Parathyroid adenoma (tissue), 2 donors: ENCODE results near the gene MITD1.

Source experiments
- H2AFZ ChIP-seq: fragments of 300-600 bp; sonication (generic); one replicate; pipeline ENCODE4 v1.7.0; 2017; ENCODE audit warnings: antibody characterized with exemption, mild to moderate bottlenecking
- H3K27ac ChIP-seq: fragments of 300-600 bp; sonication (generic); one replicate; pipeline ENCODE4 v1.7.0; 2017
- H3K27me3 ChIP-seq: fragments of 300-600 bp; sonication (generic); one replicate; pipeline ENCODE4 v1.7.0; 2017; ENCODE audit warnings: low read length; ENCODE audit not compliant: control insufficient read depth, insufficient read depth
- H3K36me3 ChIP-seq: fragments of 300-600 bp; sonication (generic); one replicate; pipeline ENCODE4 v1.7.0; 2017; ENCODE audit warnings: low read length; ENCODE audit not compliant: control insufficient read depth, insufficient read depth
- H3K4me1 ChIP-seq: fragments of 300-600 bp; sonication (generic); one replicate; pipeline ENCODE4 v1.7.0; 2017; ENCODE audit warnings: control low read depth
- H3K4me2 ChIP-seq: fragments of 300-600 bp; sonication (generic); one replicate; pipeline ENCODE4 v1.7.0; 2017; ENCODE audit warnings: low read length
- H3K4me3 ChIP-seq: fragments of 300-600 bp; sonication (generic); one replicate; pipeline ENCODE4 v1.7.0; 2017; ENCODE audit warnings: low read depth, low read length
- H3K79me2 ChIP-seq: fragments of 300-600 bp; sonication (generic); one replicate; pipeline ENCODE4 v1.7.0; 2017; ENCODE audit warnings: control low read depth
- H3K9ac ChIP-seq: fragments of 300-600 bp; sonication (generic); one replicate; pipeline ENCODE4 v1.7.0; 2017; ENCODE audit warnings: mild to moderate bottlenecking
- H3K9me3 ChIP-seq: fragments of 300-600 bp; sonication (generic); one replicate; pipeline ENCODE4 v1.7.0; 2017; ENCODE audit warnings: low read length; ENCODE audit not compliant: control insufficient read depth
- CTCF ChIP-seq: fragments of 300-600 bp; sonication (generic); IDR thresholded peaks from one replicate; pipeline ENCODE4 v1.7.0; 2017; ENCODE audit warnings: antibody characterized with exemption, mild to moderate bottlenecking
- donor health status: primary hyperparathyroidism.

The MITD1 gene

GRCh38 chr2:99180755-99181623, at the start of gene MITD1, which contains the start of gene MRPL30:
Gene MITD1, minus strand, starts transcription at chr2:99181058. Its CDS starts 77 bp downstream, at chr2:99180981.
Gene MRPL30, plus strand, starts transcription at chr2:99181184. Its CDS starts 5,020 bp downstream, at chr2:99186204.
- Histone ChIP-seq H3K4me1 (peaks cover 5% of the 10 kb centered on the region), H3K36me3 (no peaks in the 10 kb centered on the region), H3K79me2 (peaks cover 33% of the 10 kb centered on the region), H3K4me2 (peak within 1 kb of the TSS; percentile 86), H3K4me3 (peak within 1 kb of the TSS; percentile 93), H2AFZ (peak within 1 kb of the TSS; percentile 91), H3K9ac (peak within 1 kb of the TSS; percentile 34), H3K27ac (peak within 1 kb of the TSS; percentile 62), H3K27me3 (no peaks in the 10 kb centered on the region), H3K9me3 (no peaks in the 10 kb centered on the region)
- peak; percentile 7 for TF ChIP-seq CTCF

- H3K27me3 ChIP-seq: no peaks in the 10 kb centered on the region
- no peak overlapping the region for H2AFZ ChIP-seq
- no peak overlapping the region for H3K9ac ChIP-seq
- H3K36me3 ChIP-seq: no peaks in the 10 kb centered on the region
- no peak overlapping the region for H3K4me3 ChIP-seq
- no peaks in the 10 kb centered on the region for H3K4me1 ChIP-seq
- H3K79me2 ChIP-seq: no peaks in the 10 kb centered on the region
- TF ChIP-seq CTCF: no peak
- no peak overlapping the region for H3K27ac ChIP-seq
- no peaks in the 10 kb centered on the region for H3K9me3 ChIP-seq
- H3K4me2 ChIP-seq: no peak overlapping the region
These were observed 37.2 kb upstream of the MITD1 start for GRCh38 chr2:99217929-99218501.

DNA sequence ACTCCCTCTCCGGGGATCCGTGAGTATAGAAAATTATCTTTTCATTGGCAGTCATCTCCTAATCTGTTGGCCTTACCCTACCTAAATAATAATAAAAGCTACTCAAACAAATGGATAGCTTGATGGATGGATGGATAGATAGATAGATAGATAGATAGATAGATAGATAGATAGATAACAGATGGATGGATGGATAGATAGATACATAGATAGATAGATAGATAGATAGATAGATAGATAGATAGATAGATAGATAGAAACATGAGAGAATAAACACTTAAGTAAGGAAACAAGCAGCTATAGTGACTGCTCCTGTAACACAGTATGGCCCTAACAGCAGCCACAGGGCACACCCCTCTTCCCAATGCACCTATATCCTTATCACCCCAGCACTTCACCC, 35.2 kb upstream of the MITD1 start:
- Histone ChIP-seq H3K27ac (no peak overlapping the region), H3K27me3 (no peaks in the 10 kb centered on the region), H3K4me2 (no peak overlapping the region)

GRCh38 chr2:99205491-99205890, 24.6 kb upstream of the MITD1 start:
- TF ChIP-seq CTCF: no peak
- Histone ChIP-seq H3K27ac (no peak overlapping the region), H3K27me3 (no peaks in the 10 kb centered on the region), H3K36me3 (no peaks in the 10 kb centered on the region), H2AFZ (no peak overlapping the region), H3K79me2 (no peaks in the 10 kb centered on the region), H3K4me2 (no peak overlapping the region), H3K4me3 (no peak overlapping the region), H3K9ac (no peak overlapping the region), H3K4me1 (no peaks in the 10 kb centered on the region), H3K9me3 (no peaks in the 10 kb centered on the region)

More for the DNA sequence above, 35.2 kb upstream of the MITD1 start:
- Histone ChIP-seq H2AFZ (no peak overlapping the region), H3K4me3 (no peak overlapping the region), H3K9me3 (no peaks in the 10 kb centered on the region), H3K36me3 (no peaks in the 10 kb centered on the region), H3K79me2 (no peaks in the 10 kb centered on the region), H3K4me1 (no peaks in the 10 kb centered on the region), H3K9ac (no peak overlapping the region)
- TF ChIP-seq CTCF: no peak
